Upper lobe of left lung (tissue), 4 donors: ENCODE results near the gene HEG1.

Experiments
- CTCF ChIP-seq, 6 experiments: fragments of 450-650 bp in 4 of 6; fragments of 200-600 bp in 2 of 6; sonication (generic) in 2 of 6; IDR thresholded peaks; one replicate each; pipeline ENCODE4 v1.5.1; 2016 to 2019; ENCODE audit warnings: antibody characterized with exemption in 6 of 6
- EP300 ChIP-seq, 4 donors: sonication (generic); formaldehyde crosslinking; IDR thresholded peaks; one replicate each; pipeline ENCODE4 v1.5.1; 2017; ENCODE audit warnings: antibody characterized with exemption in 4 of 4, control low read depth in 2 of 4
- POLR2A ChIP-seq, 4 donors: fragments of 450-650 bp; IDR thresholded peaks; one replicate each; pipeline ENCODE4 v1.5.1; 2016 to 2017; ENCODE audit warnings: antibody characterized with exemption in 4 of 4, mild to moderate bottlenecking in 2 of 4

GRCh38 chr3:125085166-125085565, 29.4 kb upstream of the HEG1 start:
- no peak for TF ChIP-seq CTCF (IDR thresholded peaks at IDR 0.05)
- TF ChIP-seq POLR2A (IDR thresholded peaks at IDR 0.05) = no peak
- no peak for TF ChIP-seq EP300 (IDR thresholded peaks at IDR 0.05)
